GM21360 (cell line): ENCODE data around the gene TNNT3.
"Not testable (repeated sequence)": the region's sequence is repeated elsewhere in the genome, so short reads cannot be mapped to it uniquely, and the experiment has no call there.

Experiments used
- ATAC-seq: cut with Tn5 transposase; IDR thresholded peaks from one replicate; pipeline ENCODE4 v1.9.1; 2021; ENCODE audit warnings: mild to moderate bottlenecking, moderate library complexity; ENCODE audit not compliant: unreplicated experiment

Gene TNNT3

GRCh38 chr11:1919391-1920127 is at the start of gene TNNT3:
TNNT3 (plus strand) TSS chr11:1919703; CDS start chr11:1922875, 3,172 bp downstream.
- ATAC-seq, result no peak

- ATAC-seq, result no peak
Measured at GRCh38 chr11:1870326-1870696, 49.2 kb upstream of the TNNT3 start.

GRCh38 chr11:1870721-1871466 is 48.6 kb upstream of the TNNT3 start:
- ATAC-seq, result no peak

- ATAC-seq, result no peak
Measured at GRCh38 chr11:1871531-1871930, 48.0 kb upstream of the TNNT3 start.

- ATAC-seq, result no peak
Measured at GRCh38 chr11:1872267-1872985, 47.1 kb upstream of the TNNT3 start.

- ATAC-seq, result no peak
Measured at GRCh38 chr11:1873048-1873812, 46.3 kb upstream of the TNNT3 start.

- not testable (repeated sequence) for ATAC-seq
Measured at GRCh38 chr11:1873813-1874150, 45.7 kb upstream of the TNNT3 start.

- ATAC-seq, result not testable (repeated sequence)
Measured at GRCh38 chr11:1874441-1875092, 44.9 kb upstream of the TNNT3 start.

GRCh38 chr11:1875093-1875850 is 44.2 kb upstream of the TNNT3 start:
- ATAC-seq, result no peak

GRCh38 chr11:1875851-1876301 is 43.6 kb upstream of the TNNT3 start:
- ATAC-seq, result not testable (repeated sequence)

GRCh38 chr11:1876361-1877063 is 43.0 kb upstream of the TNNT3 start:
- ATAC-seq, result no peak

- no peak for ATAC-seq
Measured at GRCh38 chr11:1877211-1878136, 42.0 kb upstream of the TNNT3 start.

GRCh38 chr11:1878137-1879031 is 41.1 kb upstream of the TNNT3 start:
- ATAC-seq, result no peak

- no peak for ATAC-seq
Measured at GRCh38 chr11:1879342-1879940, 40.1 kb upstream of the TNNT3 start.

- ATAC-seq, result no peak
Measured at GRCh38 chr11:1879941-1880720, 39.4 kb upstream of the TNNT3 start.
